ENCODE data around the gene DIP2C. TPM values are rescaled to one million over a fixed set of nuclear protein-coding genes. Genes with fewer than 3 reads are reported as not detected.

Gene DIP2C
- total RNA-seq, 1 experiment from 2014 or later: 11.0 TPM

DNA sequence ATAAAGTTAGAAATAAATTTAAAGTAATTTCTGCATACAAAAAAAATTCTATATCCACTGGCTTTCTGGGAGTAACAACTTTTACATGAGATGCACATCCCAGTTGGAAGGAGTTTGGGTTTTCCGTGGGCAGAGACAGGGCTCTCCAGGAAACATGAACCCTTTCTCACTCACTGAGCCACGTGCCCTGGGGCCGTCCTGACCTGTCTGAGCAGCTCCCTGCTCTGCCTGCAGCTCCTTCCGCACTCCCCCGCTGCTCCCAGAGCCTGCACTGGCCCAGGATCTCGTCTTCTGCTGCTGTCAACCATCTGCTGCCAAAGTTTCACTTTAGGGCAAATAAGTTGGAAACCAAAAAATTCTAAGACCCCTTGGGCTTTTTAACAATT lies 169.1 kb downstream of the DIP2C start:
- Mint-ChIP-seq H3K27me3 (ENCODE audit: low read depth) (no peaks in the 10 kb centered on the region), H3K9me3 (peaks cover 3% of the 10 kb centered on the region; the same call in 1 of the 2 replicates), H3K4me1 (peaks cover 32% of the 10 kb centered on the region), H3K27ac (no peak overlapping the region), H3K36me3 (no peaks in the 10 kb centered on the region), H3K4me3 (no peak overlapping the region)
- POLR2A ChIA-PET: no interaction called here
- TF ChIP-seq, protein P1, sequence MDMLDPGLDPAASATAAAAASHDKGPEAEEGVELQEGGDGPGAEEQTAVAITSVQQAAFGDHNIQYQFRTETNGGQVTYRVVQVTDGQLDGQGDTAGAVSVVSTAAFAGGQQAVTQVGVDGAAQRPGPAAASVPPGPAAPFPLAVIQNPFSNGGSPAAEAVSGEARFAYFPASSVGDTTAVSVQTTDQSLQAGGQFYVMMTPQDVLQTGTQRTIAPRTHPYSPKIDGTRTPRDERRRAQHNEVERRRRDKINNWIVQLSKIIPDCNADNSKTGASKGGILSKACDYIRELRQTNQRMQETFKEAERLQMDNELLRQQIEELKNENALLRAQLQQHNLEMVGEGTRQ (CRISPR knock-in tag; IDR thresholded peaks at IDR 0.05): 0 out of 2 replicates have a peak, but pooled peaks have one; percentile 13
- no peak for TF ChIP-seq ESRRA (CRISPR knock-in tag; IDR thresholded peaks at IDR 0.05; ENCODE audit: borderline replicate concordance)
- DNase-seq (ENCODE audit: low spot score) (no peak), ATAC-seq (peak; percentile 69)
- CTCF ChIA-PET: interaction anchor here (1.2 to 4.5 kb wide), 2 partner anchors 9 to 269 kb away, joined by 4 to 11 read pairs; no protein-coding TSS in a partner anchor

DNA sequence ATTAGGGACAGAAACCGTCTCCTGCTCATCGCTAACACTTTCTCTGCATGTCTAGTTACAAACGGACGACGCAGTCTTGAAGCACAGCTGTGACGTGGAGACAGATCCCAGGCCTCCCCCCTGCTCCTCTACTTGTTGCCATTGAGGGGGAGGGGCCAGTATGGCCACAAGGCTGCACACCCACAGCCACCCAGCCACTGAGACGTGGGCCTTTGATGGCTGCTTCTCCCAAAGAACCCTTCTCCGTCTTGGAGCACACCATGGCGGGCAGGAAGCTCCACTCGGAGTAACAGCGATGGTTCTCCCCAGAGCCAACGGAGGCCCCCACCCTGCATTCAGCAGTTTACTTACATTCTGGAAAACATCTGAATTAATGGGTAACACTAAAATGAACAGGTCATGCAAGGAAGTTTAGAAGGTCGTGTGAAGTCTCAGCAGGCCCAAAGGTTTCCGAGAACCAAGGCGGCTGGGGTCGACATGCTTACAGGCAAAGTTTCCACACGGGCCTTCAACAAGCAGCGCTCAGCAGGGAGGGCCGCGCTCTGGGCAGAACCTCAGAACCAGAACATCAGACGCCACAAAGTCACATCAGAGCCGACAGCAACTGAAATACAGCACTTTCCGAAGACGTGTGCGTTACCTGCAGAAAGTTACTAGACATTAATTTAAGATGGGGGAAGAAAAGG lies 169.6 kb downstream of the DIP2C start:
- TF ChIP-seq, protein P2, sequence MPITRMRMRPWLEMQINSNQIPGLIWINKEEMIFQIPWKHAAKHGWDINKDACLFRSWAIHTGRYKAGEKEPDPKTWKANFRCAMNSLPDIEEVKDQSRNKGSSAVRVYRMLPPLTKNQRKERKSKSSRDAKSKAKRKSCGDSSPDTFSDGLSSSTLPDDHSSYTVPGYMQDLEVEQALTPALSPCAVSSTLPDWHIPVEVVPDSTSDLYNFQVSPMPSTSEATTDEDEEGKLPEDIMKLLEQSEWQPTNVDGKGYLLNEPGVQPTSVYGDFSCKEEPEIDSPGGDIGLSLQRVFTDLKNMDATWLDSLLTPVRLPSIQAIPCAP (CRISPR knock-in tag; IDR thresholded peaks at IDR 0.05): no peak
- TF ChIP-seq, protein P3, sequence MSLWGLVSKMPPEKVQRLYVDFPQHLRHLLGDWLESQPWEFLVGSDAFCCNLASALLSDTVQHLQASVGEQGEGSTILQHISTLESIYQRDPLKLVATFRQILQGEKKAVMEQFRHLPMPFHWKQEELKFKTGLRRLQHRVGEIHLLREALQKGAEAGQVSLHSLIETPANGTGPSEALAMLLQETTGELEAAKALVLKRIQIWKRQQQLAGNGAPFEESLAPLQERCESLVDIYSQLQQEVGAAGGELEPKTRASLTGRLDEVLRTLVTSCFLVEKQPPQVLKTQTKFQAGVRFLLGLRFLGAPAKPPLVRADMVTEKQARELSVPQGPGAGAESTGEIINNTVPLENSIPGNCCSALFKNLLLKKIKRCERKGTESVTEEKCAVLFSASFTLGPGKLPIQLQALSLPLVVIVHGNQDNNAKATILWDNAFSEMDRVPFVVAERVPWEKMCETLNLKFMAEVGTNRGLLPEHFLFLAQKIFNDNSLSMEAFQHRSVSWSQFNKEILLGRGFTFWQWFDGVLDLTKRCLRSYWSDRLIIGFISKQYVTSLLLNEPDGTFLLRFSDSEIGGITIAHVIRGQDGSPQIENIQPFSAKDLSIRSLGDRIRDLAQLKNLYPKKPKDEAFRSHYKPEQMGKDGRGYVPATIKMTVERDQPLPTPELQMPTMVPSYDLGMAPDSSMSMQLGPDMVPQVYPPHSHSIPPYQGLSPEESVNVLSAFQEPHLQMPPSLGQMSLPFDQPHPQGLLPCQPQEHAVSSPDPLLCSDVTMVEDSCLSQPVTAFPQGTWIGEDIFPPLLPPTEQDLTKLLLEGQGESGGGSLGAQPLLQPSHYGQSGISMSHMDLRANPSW (CRISPR knock-in tag; conservative IDR thresholded peaks at IDR 0.05; ENCODE audit: low read depth): no peak
- TF ChIP-seq, protein P4, sequence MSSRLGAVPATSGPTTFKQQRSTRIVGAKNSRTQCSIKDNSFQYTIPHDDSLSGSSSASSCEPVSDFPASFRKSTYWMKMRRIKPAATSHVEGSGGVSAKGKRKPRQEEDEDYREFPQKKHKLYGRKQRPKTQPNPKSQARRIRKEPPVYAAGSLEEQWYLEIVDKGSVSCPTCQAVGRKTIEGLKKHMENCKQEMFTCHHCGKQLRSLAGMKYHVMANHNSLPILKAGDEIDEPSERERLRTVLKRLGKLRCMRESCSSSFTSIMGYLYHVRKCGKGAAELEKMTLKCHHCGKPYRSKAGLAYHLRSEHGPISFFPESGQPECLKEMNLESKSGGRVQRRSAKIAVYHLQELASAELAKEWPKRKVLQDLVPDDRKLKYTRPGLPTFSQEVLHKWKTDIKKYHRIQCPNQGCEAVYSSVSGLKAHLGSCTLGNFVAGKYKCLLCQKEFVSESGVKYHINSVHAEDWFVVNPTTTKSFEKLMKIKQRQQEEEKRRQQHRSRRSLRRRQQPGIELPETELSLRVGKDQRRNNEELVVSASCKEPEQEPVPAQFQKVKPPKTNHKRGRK (CRISPR knock-in tag; IDR thresholded peaks at IDR 0.05; ENCODE audit: borderline replicate concordance): no peak
- no peak for TF ChIP-seq CBFB (CRISPR knock-in tag; IDR thresholded peaks at IDR 0.05; ENCODE audit: low read depth)
- TF ChIP-seq NR3C1 (CRISPR knock-in tag; conservative IDR thresholded peaks at IDR 0.05; ENCODE audit: low read depth): no peak
- H3K4me3 Mint-ChIP-seq: no peak overlapping the region
- H3K27me3 Mint-ChIP-seq (ENCODE audit: low read depth): no peaks in the 10 kb centered on the region
- ChIA-PET POLR2A (no interaction called here), CTCF (interaction anchor here (0.5 to 4.5 kb wide), 3 partner anchors 8 to 269 kb away, joined by 3 to 11 read pairs (median 4); no protein-coding TSS in a partner anchor)
- peaks cover 30% of the 10 kb centered on the region for H3K4me1 Mint-ChIP-seq
- no peaks in the 10 kb centered on the region for H3K36me3 Mint-ChIP-seq
- H3K27ac Mint-ChIP-seq: peak overlapping the region; percentile 65; the same call in 1 of the 2 replicates
- ATAC-seq (no peak), DNase-seq (ENCODE audit: low spot score) (no peak)
- H3K9me3 Mint-ChIP-seq: peaks cover 3% of the 10 kb centered on the region; the same call in 1 of the 2 replicates

DNA sequence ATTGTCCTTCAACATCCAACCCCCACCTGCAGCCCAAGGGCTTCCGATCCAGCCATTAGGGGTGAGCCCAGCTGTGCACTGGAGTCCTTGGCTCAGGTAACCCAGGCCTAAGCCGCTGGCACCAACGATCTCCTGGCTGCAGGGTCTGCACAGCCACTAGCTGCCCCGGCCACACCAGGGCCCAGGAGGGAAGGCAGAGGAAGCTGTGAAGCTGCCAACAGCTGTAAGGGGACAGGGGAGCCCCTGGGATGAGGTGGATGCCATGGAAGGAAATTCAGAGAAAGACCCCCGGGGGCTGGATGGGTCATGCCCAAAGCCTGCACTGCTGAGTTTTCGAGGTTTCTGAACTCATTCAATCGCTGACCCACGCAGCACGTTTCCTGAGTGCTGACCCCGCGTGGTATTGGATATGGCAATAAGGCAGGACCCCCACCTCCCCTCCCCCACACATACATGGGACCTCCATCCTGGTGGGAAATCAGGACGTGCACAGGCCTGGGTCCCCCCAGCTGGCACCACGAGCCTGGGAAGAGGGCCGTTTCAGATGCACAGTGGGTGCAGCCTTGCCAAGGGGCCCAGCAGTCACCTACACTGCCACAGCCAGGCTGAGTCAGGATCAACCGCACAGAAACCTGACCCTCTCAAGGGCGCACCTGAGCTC lies 170.3 kb downstream of the DIP2C start:
- H3K4me1 Mint-ChIP-seq: peaks cover 30% of the 10 kb centered on the region
- peaks cover 3% of the 10 kb centered on the region; the same call in 1 of the 2 replicates for H3K9me3 Mint-ChIP-seq
- no peaks in the 10 kb centered on the region for H3K36me3 Mint-ChIP-seq
- no peak overlapping the region for H3K4me3 Mint-ChIP-seq
- ATAC-seq (no peak), DNase-seq (ENCODE audit: low spot score) (no peak)
- no peak overlapping the region for H3K27ac Mint-ChIP-seq
- POLR2A ChIA-PET: no interaction called here
- CTCF ChIA-PET: interaction anchor here (0.5 to 4.5 kb wide), 4 partner anchors 8 to 270 kb away, joined by 3 to 11 read pairs (median 4); no protein-coding TSS in a partner anchor
- no peaks in the 10 kb centered on the region for H3K27me3 Mint-ChIP-seq (ENCODE audit: low read depth)
- no peak for TF ChIP-seq ZNF219 (CRISPR knock-in tag; IDR thresholded peaks at IDR 0.05; ENCODE audit: borderline replicate concordance)

DNA sequence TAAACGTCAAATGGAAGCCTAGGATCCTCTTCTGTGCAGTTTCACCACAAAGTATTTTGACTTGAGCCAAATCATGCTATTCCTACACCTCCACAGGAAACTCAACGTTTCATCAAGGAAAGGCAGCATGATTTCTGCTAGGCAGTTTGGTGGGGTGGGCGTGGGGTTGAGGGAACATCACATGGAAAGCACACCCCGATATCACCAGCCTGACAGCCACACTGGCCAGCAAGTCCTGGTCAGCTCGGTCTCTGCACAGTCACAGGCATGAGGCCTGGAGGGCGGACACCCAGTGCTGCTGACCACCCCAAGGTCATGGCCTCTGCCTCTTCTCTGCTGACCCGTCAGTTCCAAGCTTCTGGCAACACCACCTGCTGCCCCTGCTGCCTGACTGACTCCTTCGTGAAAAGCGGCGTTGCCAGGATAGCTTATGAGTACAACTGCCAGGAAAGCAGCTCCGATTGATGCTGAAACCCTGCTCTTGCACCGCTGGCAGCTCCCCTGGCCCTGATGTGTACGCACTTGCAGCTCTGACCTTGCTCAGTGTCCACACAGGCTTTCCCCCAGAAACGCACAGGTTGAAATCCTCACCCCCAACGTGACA lies 171.5 kb downstream of the DIP2C start:
- Mint-ChIP-seq H3K27ac (no peak overlapping the region), H3K36me3 (no peaks in the 10 kb centered on the region), H3K4me3 (no peak overlapping the region), H3K4me1 (peaks cover 30% of the 10 kb centered on the region), H3K9me3 (peaks cover 3% of the 10 kb centered on the region; the same call in 1 of the 2 replicates), H3K27me3 (ENCODE audit: low read depth) (no peaks in the 10 kb centered on the region)
- POLR2A ChIA-PET: no interaction called here
- no peak for DNase-seq (ENCODE audit: low spot score)
- ATAC-seq: no peak
- TF ChIP-seq, protein P5, sequence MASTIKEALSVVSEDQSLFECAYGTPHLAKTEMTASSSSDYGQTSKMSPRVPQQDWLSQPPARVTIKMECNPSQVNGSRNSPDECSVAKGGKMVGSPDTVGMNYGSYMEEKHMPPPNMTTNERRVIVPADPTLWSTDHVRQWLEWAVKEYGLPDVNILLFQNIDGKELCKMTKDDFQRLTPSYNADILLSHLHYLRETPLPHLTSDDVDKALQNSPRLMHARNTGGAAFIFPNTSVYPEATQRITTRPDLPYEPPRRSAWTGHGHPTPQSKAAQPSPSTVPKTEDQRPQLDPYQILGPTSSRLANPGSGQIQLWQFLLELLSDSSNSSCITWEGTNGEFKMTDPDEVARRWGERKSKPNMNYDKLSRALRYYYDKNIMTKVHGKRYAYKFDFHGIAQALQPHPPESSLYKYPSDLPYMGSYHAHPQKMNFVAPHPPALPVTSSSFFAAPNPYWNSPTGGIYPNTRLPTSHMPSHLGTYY (CRISPR knock-in tag; IDR thresholded peaks at IDR 0.05): no peak
- TF ChIP-seq, protein P4 (CRISPR knock-in tag; IDR thresholded peaks at IDR 0.05; ENCODE audit: borderline replicate concordance): no peak
- TF ChIP-seq SP1 (CRISPR knock-in tag; conservative IDR thresholded peaks at IDR 0.05): no peak
- CTCF ChIA-PET: interaction anchor here (0.6 to 1.0 kb wide), 2 partner anchors 271 to 678 kb away, joined by 3 to 4 read pairs; no protein-coding TSS in a partner anchor

Data from WTC11 (cell line).